ENCODE results near the gene CLEC3A.
"Not testable (repeated sequence)": the region's sequence is repeated elsewhere in the genome, so short reads cannot be mapped to it uniquely, and the experiment has no call there.

The CLEC3A gene

DNA sequence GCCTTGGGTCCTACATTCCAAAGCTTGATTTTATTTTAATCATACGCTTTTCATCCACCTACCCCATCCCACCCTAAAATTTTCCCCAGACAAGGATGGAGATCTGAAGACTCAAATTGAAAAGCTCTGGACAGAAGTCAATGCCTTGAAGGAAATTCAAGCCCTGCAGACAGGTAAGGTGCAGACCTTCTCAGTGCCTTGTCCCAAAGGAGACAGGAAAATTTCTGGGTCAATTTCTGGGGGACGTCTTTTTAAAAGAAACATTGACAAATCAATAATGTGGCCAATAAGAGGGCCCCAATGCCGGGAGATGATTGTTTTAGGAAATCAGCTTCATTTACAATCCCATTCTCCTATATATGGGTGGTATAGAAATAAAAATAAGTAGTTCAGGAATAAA is 5.7 kb downstream of the CLEC3A start:
- no peak for DNase-seq (ENCODE audit: low read depth in 4 of 4, low spot score in 1 of 4)

DNA sequence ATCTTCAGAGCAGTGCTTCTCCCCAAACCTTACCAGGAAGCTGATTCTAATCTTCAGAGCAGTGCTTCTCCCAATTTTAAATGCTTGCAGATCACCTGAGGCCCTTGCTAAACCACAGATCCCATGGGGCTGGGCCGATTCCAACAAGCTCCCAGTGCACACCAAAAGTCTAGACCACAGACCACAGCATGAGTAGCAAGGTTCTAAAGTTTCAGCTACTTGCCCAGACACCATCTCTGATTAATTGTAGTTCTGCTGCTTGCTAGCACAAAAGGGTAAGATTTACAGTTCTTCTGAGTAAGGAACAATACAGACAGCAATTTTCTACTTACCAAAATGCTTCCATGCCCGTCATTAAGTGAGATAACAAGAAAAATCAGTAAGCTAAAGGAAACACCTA is 12.2 kb downstream of the CLEC3A start:
- DNase-seq (ENCODE audit: low read depth in 4 of 4, low spot score in 1 of 4), result no peak

DNA sequence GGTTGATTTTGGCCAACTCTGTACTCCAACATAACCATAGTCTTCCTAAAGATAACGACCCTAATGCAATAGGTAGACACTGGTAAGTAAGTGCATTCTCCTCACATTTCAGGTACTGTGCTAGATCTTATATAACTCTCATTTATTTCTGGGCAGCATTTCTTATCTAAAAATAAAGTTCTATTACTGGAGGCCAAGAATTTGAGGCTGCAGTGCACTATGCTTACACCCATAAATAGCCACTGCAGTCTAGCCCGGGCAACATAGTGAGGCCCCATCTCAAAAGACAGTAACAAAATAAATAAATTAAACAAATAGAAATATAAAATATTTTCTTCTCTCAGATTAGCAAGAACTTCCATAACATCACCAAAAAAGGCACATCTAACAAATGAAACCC is 12.7 kb downstream of the CLEC3A start:
- no peak for DNase-seq (ENCODE audit: low read depth in 4 of 4, low spot score in 1 of 4)

DNA sequence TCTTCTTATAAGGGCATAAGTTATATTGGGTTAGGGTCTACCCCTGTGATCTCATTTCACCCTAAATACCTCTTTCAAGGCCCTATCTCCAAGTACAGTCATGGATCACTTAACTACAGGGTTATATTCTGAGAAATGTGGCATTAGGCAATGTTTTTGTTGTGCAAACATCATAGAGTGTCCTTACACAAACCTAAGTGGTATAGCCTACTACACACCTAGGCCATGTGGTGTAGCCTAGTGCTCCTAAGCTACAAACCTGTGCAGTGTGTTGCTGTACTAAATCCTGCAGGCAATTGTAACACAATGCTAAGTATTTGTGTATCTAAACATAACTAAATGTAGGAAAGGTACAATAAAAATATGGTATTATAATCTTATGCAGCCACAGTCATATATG is 18.0 kb downstream of the CLEC3A start:
- DNase-seq (ENCODE audit: low read depth in 4 of 4, low spot score in 1 of 4), result no peak

DNA sequence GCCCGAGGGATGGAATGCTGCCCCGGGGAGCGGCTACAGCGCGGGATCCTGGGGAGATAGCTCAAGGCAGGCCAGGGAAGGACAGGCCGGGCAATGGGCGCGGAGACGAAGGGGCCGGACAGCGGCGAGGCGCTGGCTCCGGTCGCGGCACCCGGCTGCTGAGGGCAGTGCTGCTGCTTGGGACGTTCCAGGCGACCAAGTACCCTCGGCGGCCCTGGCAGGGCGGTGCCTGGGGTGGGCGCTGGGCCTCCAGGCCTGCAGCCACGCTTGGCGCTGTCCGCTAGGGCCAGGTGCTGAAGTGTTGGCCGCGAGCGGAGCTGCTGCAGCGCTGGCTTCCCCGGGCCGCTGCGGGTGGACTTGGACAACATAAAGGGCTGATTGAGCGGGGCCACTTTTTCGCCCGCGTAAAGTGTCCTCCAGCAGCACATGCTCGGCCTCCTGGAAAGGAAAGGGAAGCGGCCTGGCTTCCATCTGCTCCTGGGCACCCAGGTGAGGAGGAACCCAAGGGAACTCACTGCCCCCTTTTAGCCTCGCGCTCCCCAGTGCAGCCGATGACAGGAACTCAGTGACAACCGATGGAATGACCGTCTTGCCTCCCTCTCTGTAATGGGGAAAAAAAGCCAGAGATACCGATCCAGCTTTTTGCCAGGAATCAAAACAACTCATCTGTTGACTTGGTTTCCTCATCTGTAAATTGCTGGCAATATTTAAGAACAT is 23.7 kb downstream of the CLEC3A start:
- peak in 1 of 4 experiments; percentile 13 for DNase-seq (ENCODE audit: low read depth in 4 of 4, low spot score in 1 of 4)

DNA sequence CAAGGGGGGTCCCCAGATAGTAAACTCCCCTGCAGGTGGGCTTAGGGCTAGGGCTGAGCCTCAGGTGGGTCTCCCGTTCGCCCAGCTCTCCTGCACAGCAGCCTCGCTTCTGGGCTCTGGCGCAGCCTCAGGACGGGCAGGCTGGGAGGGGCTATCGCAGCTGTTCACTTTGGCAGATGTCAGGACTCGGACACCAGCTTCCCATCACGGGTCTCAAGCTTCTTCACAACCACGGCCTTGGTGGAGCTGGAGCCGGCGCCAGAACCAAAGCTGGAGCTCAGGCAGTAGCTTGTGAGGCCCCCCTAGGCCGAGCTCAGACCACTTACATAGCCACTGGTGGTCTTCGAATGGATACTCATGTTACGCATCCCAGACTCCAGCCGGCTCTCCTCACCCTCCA is 26.0 kb downstream of the CLEC3A start:
- no peak for DNase-seq (ENCODE audit: low read depth in 4 of 4, low spot score in 1 of 4)

DNA sequence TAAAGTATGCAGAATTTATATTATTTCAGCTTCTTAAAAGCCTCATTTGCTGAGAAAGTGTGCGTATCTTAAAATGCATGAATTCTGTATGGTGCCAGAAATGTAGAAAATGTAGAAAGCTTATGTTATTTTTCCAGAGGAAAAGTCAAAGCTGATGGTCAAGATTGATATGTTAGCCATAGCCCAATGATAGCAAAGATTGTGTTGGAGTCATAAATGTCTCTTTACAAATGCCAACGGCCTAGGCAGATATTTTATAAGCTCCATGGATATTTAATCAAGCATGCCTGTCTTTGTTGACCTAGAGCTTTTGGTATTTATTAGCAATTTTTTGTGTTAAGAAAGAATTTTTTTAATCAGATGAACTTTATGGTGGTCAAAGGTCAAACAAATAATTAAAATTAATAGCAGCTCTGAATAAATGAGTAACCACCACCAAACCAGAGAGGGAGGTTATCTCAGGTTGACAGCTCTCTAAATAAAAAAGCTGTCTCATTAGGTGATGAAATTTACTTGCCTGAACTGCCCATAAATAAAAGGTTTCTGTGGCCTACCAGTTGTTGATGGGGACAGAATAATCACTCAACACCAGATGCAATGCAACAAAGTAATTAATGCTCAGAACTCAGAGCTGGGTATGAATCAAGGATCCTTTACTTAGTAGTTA is 28.5 kb downstream of the CLEC3A start:
- no peak for DNase-seq (ENCODE audit: low read depth in 4 of 4, low spot score in 1 of 4)

DNA sequence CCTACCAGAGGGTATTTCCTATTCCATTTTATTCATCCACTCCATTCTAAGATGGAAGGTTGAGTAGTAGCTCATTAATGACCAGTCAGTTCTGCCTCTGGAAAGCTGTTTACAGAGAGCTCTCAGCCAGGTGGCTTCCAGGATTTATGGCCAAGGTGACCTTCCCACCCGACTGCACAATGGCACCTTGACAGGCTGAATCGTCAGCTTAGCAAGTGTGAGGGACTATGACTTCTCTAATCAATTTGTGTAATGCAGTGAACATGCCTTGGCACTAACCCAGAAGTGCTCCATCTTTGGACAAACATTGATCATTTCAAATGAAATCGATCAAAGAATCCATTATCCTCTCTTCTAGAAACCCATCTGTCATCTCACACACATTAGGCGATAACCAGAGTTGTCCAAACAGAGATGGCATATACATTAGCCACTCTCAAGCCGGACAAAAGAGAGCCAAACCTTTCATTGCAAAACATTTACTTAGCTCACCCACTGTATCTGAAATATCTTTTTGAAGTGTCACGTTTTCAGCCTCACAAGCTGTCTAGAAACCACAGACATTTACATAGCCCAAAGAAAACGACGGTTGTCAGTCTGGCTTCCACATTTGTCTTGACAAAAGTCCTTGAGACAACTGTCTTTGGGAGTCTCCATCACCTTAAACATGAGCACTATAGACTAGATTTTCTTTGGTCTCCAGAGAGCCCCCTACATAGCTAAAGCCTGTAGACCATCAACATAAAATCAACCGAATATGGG is 35.6 kb downstream of the CLEC3A start:
- DNase-seq (ENCODE audit: low read depth in 4 of 4, low spot score in 1 of 4), result no peak

DNA sequence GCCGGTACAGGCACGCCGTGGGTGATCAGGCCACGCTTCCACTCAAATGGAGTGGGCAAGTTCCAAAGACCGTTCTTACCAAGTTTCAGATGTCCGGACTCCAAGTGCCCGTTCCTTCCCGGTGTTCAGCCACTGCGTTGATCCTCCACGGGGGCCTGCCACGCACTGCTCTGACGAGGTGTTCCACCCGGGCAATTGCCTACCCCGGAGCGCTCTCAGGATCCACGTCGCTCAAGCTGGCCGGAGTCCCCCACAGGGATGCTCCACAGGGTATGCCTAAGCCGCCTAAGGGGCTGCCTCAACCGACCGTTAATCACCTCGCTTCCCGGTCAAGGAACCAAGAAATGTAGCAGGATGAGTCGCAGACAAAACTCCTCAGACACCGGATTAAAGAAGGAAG is 37.5 kb downstream of the CLEC3A start:
- DNase-seq (ENCODE audit: low read depth in 4 of 4, low spot score in 1 of 4), result not testable (repeated sequence)

DNA sequence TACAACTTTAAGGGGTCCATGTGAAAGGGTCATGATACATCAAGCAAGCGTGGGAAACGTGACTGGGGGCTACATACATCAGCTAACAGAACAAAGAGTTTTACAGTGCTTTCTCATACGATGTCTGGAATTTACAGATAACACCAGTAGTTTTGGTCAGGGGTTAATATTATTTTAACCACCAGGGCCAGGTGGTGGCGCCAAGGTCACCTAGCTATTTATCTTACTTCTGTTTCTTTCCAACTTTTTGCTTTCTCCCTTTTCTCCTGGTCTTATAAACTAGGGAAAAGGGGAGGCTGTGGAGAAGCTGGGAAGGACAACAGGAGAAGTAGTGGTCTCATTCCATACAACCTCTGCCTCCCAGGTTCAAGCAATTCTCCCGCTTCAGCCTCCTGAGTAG is 37.9 kb downstream of the CLEC3A start:
- DNase-seq (ENCODE audit: low read depth in 4 of 4, low spot score in 1 of 4), result no peak

DNA sequence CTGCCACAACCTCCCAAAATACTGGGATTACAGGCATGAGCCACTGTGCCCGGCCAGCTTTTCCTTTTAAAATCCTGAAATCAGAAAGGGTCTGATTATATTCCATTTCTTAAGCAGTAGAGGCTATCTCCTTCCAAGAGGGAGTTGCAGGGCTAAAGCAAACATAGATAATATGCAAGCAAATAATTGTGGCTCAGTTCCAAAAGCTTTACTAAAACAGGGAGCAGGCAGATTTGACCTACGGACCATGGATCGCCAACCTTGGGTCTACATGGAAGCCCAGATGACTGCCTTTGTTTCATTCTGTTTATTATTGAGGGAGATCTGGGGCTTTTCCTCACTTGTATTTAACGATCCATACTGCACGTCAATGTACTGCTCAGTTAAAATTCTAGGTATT is 38.5 kb downstream of the CLEC3A start:
- no peak for DNase-seq (ENCODE audit: low read depth in 4 of 4, low spot score in 1 of 4)

DNA sequence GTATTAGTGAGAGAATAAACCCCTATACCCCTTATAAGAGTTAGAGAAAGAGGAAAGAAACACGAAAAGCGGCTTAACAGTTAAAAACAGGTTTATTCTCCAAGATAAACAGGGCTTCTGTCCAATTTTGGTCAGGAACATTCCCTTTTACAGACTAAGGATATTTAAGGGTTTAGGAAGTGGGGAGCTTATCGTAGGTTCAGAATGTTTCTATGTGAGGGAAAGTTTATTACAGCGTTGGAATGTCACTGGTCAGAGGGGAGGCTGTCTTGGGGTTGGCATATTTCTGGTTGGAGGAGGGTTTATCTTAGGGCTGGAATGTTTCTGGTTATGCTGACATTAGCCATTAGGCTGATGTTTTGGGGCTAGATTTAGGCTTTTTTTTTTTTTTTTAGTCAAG is 43.0 kb downstream of the CLEC3A start:
- no peak for DNase-seq (ENCODE audit: low read depth in 4 of 4, low spot score in 1 of 4)

DNA sequence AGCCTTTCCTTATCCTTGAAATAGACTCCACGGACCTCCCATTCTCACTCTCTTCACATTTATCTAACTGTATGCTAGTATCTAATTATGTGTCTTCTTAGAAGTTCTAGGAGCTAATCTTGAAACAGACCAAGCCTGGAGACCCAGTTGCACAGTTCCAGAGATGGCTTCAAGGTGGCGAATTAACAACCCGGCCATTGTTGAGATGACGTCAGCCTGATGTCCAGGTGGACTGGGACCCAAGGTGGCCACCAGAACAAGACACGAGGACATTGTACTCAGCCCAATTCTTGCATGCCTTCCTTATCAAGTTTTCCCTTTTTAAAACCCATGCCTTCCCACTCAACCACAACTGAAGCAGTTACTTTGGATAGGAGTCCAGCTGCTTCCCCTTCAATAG is 47.6 kb downstream of the CLEC3A start:
- DNase-seq (ENCODE audit: low read depth in 4 of 4, low spot score in 1 of 4), result no peak

DNA sequence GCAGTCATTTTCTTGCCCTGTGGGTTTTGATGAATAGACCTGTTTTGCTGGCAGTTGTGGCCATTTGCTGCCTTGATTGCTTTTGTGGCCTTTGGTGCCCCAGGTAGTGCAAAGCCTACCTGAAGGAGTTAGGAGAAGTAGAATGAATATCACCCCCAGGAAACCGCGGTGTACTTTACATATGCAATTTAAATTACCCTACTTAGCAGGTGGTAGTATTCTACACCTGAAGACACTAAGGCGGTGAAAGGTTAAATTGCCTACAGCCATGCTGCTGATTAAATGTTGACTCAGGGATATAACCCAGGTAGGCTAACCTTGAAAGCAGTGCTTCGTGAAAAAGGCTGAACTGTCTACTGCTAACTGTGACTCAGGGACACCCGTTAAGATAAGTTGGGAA is 49.9 kb downstream of the CLEC3A start:
- DNase-seq (ENCODE audit: low read depth in 4 of 4, low spot score in 1 of 4), result no peak

DNA sequence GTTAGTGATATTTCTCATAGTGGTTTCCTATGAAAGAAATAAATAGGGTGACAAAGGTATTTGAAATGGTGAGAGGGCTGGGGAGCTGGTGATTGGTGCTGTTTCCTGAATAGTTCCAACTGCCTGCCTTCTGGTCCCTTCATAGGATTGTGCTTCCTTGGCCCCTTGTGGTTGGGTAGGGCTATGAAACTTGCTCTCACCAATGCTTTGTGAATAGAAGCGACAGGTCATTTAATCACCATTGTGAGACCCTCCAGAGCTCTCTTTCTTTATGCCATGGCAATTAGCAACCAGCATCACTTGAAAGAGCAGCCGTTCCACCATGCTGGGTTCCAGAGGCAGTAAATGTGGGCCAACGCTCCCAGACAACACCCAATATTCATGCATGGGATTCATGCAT is 53.5 kb downstream of the CLEC3A start:
- no peak for DNase-seq (ENCODE audit: low read depth in 4 of 4, low spot score in 1 of 4)

DNA sequence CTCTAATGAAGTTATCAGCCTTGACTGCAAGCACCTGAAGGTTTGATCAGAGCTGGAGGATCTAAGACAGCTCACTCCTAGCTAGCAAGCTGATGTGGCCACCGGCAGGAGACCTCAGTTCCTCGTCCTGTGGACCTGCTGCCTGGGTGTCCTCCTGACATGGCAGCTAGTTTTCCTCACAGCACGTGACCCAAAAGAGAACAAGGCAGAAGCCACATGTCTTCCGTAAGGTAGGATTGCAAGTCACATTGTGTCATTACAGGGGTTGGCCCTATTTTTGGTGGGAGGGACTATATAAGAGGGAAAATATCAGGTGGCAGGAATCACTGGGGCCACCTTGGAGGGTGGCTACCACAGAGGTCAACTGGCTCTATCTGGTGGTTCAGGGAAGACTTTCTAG is 59.0 kb downstream of the CLEC3A start:
- DNase-seq (ENCODE audit: low read depth in 4 of 4, low spot score in 1 of 4), result no peak

All from stimulated activated CD4-positive, alpha-beta T cell treated with anti-CD3 and anti-CD28 coated beads, Interleukin-1b, Interleukin-23, amount 100 ng/mL, for 24 hours (primary cell).